Activated CD4-positive, alpha-beta T cell treated with anti-CD3 and anti-CD28 coated beads, Interleukin-2, amount 50 U/mL, for 16 hours (primary cell): Measurements from ENCODE around the gene C6orf89.

Source experiments
- DNase-seq: peaks from one replicate; pipeline ENCODE4 v3.0.0-alpha.2; 2020

The C6orf89 gene

GRCh38 chr6:36970892-36971842 is 85.4 kb downstream of the C6orf89 start:
- DNase-seq, result no peak

GRCh38 chr6:36971921-36972673 is 86.3 kb downstream of the C6orf89 start:
- DNase-seq, result no peak

- DNase-seq, result no peak
Observed at GRCh38 chr6:36973190-36973589, 87.4 kb downstream of the C6orf89 start.

- no peak for DNase-seq
Observed at GRCh38 chr6:36973647-36974046, 87.9 kb downstream of the C6orf89 start.

GRCh38 chr6:36975231-36976006 is 89.7 kb downstream of the C6orf89 start:
- no peak for DNase-seq

GRCh38 chr6:36976007-36976264 is 90.2 kb downstream of the C6orf89 start:
- DNase-seq, result no peak

GRCh38 chr6:36976509-36976908 is 90.8 kb downstream of the C6orf89 start:
- no peak for DNase-seq

- DNase-seq, result no peak
Observed at GRCh38 chr6:36976931-36977330, 91.2 kb downstream of the C6orf89 start.

GRCh38 chr6:36977470-36977941 is 91.8 kb downstream of the C6orf89 start:
- DNase-seq, result no peak
